GM21825 (cell line): ENCODE measurements around the gene RGS11.

Experiments
- ATAC-seq: cut with Tn5 transposase; IDR thresholded peaks from one replicate; pipeline ENCODE4 v1.9.1; 2021; ENCODE audit warnings: mild to moderate bottlenecking, moderate library complexity; ENCODE audit not compliant: unreplicated experiment

RGS11 gene

DNA sequence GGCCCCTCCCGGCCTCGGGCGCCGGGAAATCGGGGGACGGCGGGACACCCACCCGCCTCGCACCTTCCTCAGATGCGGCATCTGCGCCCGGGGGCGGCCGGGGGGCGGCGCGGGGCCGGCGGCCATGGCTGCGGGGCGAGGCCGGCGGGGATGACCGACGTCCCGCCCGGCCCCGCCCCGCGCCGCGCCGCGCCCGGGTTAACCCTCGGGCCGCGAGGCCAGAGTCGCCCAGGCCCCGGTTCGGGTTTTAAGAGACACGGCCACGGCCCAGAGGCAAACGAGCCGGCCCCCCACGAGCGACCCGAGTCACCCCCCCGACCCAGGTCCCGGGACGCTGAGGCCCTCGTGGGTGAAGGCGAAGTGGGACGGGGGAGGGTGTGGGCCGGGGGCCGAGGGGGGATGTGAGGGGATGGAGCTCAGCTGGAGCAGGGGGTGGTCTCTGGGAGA lies at the start of gene RGS11:
Gene RGS11 (minus strand): TSS at position 159 of the 447 bp plus-strand sequence. CDS start 33 bp downstream, at position 126.
- ATAC-seq = no peak

DNA sequence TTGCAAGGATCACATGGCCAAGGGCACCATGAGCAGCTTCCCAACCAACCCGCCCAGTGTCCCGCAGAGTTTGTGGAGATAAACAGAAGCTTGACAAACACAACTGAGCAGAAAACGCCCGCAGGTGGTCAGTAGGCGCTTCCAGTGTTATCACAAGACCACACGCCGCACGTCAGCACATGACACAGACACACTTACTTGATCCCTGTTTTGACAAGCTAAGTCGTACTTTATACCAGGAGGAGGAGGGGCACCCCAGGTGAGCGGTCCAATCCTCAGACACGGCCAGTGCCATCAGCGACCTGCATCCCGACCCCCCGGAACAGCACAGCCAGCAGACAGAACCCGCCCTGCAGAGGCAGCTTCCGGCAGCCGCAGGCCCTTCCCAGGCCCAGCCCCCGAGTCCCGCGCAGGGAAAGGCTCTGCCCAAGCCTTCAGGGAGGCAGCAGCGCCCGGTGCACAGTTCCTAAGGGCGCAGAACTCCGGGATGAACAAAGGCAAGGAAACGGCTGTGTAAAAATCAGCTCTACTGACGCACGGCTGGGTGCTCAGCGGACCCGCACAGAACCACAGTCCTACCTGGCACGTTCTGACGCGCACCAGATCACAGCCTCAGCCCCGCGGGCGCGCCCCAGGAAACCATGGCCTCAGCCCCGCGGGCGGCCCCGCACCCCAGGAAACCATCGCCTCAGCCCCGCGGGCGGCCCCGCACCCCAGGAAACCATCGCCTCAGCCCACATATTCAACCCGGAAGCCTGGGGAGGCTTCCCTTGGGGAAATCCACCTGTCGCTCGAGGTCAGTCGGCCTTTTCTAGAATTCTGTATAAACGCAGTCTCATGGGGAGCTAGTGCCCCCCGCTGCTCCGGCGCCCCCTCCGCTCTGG lies 48.9 kb upstream of the RGS11 start:
- ATAC-seq = peak; percentile 56

DNA sequence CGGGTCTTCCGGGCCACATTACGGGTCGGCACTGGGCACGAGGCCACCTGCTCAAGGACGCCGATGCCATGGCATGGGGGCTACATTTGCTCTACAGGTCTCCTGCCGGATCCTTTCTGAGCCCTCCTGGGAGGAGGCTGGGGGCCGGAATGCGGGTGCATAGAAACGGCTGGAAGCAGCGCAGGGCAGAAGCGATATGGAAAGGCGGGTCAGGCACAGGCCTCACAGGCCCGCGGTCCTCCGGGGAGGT lies 48.4 kb upstream of the RGS11 start:
- no peak for ATAC-seq

DNA sequence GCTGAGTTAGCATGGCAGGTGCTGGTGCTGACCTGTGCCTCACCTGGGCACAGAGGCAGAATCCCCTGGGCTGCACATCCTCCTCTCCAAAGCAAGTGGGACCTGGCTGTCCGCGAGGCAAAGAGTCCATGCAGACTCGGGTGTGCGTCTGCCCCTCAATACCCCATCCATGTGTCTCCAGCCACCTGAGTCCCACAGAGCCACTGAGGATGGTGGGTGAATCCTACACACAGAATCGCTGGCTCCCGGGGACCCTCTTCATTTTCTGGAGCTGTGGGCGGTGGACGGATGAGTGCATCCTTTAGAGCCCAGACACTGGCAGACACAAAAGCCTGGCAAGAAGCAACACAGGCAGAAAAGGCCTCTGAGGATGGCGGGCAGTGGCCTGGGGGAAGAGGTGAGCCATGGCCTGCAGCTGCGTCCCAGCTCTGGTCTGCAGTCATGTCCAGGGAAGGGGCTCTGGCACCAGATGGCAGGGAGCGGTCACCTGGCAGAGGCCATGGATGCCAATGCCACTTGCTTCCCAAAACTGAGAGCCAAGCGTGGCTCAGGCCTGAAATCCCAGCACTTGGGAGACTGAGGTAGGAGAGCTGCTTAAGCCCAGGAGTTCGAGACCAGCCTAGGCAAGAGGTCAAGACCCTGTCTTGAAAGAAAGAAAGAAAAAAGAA lies 46.9 kb upstream of the RGS11 start:
- ATAC-seq = no peak

DNA sequence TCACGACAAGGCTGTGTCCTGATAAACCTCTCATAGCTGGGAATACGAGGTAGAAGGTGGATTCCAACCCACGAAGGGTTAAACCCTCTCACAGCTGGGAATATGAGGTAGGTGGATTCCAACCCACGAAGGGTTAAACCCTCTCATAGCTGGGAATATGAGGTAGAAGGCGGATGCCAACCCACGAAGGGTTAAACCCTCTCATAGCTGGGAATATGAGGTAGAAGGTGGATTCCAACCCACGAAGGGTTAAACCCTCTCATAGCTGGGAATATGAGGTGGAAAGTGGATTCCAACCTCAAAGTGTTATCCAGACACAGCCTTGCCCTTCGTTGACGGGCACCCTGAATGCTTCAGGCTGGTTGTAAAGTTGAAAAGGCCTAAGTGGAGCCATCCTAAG lies 45.8 kb upstream of the RGS11 start:
- ATAC-seq = no peak

DNA sequence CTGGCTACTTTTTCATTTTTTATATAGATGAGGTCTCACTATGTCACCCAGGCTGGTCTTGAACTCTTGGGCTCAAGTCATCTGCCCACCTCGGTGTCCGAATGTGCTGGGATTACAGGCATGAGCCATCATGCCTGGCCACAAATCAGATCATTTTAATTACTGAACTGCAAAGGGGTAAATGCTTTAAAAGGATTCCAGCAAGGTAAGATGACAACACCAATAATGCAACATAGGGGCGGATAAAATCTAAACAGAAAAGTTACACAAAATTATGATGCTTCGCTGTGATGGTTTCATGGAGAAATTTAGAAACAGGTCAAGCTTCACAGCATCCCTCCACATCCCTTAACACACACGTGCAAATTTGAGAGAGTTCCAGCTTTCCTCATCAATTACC lies 44.5 kb upstream of the RGS11 start:
- no peak for ATAC-seq

DNA sequence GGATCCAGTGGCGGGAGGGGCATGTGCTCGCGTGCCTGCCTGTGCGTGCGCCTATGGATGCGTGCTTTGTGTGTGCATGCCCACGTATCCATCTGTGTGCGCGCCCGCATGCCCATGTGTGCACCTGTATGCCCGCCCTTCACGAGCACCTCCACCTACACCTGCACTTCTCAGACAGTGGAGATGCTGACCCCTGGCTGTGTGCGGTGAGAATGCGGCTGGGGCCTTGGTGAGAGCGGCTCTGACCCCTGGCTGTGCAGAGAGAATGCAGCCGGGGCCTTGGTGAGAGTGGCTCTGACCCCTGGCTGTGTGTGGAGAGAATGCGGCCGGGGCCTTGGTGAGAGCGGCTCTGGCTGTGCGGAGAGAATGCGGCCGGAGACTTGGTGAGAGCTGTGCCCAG lies 42.9 kb upstream of the RGS11 start:
- no peak for ATAC-seq

DNA sequence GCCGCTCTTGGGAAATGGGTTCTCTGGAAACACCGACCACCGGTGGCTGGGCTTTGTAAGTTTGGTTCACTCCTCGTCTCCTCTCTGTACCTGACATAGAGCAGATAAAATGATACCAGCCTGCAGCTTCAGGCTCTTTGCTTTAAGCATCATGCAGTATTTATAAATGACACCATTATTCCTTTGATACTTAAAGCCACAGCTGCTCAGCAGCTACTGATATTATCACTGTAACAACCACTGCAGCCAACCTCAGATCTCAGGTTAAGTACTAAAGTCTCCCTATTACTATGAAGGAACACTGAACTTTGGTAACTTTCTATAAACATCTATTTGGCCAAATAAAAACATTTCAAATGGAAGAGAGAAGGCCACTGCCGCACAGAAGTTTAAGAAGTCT lies 41.8 kb upstream of the RGS11 start:
- no peak for ATAC-seq

DNA sequence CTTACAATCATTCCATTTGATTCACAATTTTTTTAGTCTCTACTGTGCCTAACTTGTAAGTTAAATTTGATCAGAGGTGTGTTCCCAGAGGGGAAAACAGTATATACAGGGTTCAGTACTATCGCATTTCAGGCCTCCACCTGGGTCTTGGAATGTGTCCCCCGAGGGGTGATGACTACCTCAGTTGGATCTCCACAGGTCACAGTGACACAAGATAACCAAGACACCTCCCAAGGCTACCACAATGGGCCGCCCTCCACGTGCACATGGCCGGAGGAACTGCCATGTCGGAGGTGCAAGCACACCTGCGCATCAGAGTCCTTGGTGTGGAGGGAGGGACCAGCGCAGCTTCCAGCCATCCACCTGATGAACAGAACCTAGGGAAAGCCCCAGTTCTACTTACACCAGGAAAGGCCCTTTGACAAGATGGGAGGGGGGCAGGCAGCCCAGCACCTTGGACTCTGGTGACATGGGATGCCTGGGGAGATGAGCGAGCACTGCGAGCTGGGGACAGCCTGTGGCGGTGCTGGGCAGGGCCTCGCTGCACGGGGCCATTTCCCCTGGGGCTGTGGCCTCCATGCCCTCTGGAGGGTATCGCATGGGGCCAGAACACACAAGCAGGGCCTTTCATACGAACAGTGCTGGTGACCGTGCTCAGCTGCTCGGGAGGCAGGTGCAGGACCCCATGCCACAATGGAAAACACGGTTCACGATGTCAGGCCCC lies 41.2 kb upstream of the RGS11 start:
- no peak for ATAC-seq

DNA sequence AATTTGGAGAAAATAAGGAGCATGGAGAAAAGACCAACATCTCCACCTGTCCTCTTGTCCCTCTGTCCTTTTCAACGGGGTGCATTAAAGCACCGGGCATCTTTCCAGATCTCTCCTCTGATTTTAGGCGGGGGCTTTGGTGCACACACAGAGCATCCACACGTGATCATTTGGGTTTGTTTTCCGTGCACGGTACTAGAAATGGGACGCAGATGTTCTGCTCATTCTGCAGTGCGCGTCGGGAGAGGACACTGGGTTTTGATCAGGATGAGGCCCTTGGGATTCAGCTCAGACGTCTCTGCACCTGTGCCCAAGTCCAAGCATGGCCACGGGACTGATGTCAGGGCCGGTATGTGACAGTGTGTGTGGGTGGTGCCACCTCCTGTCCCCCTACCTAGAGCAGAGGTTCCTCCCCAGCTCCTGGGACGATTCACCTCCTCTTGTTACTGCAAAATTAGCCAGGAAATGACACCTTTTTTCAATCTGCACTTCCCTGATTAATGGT lies 39.1 kb upstream of the RGS11 start:
- ATAC-seq = no peak

DNA sequence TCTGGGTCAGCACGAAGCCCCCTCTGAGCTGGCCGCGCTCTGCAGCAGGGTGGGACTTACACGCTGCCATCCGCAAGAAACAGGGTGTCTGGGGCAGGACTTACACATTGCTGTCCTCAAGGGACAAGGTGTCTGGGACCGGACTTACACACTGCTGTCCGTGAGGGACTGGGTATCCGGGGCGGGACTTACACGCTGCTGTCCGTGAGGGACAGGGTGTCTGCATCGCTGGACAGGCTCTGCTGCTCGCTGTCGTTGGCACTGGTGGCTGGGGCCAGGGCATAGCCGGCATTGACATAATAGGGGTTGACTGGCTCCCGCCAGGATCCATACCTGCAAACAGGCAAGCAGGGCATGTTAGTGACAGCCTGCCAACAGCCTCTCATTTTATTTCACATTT lies 38.6 kb upstream of the RGS11 start:
- no peak for ATAC-seq

DNA sequence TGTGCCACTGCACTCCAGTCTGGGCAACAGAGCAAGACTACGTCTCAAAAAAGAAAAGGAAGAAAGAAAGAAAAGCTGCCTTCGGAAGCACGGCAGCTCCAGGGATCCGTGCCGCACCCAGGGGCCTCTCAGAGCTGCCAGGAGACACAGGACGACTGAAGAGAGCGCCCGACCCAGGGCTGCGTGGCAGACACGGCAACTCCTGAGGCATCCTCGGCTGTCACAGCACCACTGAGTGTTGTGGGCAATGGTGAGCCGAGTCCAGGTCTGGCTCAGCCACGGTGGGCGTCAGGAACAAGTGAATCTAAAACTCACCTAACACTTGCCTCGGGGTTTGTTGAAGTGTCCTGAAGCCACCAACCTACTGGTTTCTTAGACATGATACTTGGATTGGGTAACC lies 36.0 kb upstream of the RGS11 start:
- no peak for ATAC-seq

DNA sequence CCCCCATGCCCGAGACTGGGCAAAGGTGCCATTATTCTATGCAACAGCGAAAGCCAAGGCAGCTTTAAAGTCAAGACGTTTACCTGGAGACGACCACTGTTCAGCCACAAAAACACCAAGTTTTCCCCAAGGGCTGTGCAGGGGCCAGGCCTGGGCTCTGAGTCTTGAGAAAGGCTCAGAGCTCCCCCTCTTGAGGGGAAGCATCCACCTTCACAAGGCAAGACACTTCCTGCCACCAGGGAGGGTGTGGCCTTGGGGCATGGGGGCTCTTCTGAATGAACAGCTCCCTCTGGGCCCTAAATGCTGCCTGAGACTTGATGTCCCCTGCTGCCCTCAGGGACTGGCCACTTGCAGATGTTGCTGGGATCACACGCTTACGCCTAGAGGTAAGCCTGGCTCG lies 33.7 kb upstream of the RGS11 start:
- no peak for ATAC-seq

DNA sequence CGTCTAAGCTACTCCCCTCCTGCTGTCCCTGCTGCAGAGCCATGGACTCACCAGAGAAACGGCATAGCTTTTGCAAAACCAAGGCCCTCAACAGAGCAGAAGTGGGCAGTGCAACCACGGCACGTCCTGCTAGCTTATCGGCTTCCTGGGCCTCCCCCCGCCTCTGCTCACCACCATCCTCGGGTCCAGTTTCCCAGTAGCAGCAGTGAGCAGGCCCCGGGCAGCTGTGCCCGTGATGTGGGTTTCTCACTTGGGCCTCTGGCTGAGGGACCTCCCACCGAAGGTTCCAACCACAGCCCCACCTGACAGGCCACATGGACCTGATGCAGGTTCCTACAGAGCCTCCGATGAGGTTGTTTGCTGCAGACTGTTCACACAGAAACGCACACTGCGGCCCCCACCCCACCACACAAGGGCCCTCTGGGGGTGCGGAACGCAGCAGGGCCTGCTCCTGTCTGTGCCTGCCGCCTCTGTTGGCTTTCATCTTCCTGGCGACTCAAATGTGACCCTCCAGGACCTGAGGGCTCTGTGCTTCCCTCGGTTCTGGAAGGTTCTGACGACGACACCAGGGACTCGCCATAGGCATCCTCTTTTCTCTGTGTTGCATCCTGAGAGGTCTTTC lies 32.1 kb upstream of the RGS11 start:
- ATAC-seq = no peak

DNA sequence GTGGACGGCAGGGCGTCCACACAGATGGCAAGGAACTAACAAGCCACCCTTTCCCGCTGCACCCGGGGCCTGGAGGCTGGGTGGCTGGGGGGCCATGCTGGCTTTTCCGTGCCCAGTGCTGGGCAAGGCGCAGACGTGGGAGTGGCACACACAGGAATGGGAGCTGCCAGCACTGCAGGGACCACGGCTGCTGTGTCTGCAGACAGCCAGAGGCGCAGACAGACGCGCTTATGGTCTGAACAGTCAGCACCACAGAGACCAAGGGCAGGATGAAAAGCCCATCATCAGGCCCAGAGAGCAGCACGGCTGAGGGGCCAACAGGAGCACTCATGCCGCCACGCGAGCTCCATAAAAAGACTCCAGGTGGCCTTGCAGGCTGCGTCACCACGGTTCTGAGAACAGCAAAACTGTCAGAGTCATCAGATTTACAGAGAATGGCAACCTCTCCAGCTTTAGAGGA lies 31.2 kb upstream of the RGS11 start:
- ATAC-seq = no peak

DNA sequence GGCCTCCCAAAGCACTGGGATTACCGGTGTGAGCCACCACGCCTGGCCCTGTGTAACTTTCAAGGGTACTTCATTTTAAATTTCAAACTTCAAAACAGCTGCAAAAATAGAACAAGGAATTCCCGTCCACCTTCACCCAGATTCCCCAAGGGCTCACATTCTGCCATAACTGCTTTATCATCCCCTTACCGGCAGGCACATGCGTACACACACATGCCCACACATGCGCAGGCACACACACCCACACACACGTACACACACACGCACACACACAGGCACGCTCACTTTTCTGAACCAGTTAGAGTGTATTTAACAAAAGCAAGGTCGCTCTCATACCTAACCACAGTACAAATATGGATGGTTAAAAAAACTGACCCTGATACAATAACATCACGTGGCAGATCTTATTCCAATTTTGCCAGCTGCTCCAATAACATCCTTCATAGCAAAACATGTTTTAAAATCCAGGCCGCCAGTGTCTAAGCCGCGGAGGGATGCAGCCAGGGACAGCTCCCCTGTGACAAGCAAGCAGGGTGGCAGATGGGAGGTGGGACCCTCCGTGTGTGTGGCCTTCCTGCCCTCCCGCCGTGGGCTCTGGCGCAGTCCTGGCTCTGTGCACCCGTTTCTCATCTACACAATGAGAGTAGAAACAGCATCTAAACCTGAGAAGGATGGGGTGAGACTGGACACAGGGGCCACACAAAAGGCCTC lies 30.3 kb upstream of the RGS11 start:
- ATAC-seq = no peak

DNA sequence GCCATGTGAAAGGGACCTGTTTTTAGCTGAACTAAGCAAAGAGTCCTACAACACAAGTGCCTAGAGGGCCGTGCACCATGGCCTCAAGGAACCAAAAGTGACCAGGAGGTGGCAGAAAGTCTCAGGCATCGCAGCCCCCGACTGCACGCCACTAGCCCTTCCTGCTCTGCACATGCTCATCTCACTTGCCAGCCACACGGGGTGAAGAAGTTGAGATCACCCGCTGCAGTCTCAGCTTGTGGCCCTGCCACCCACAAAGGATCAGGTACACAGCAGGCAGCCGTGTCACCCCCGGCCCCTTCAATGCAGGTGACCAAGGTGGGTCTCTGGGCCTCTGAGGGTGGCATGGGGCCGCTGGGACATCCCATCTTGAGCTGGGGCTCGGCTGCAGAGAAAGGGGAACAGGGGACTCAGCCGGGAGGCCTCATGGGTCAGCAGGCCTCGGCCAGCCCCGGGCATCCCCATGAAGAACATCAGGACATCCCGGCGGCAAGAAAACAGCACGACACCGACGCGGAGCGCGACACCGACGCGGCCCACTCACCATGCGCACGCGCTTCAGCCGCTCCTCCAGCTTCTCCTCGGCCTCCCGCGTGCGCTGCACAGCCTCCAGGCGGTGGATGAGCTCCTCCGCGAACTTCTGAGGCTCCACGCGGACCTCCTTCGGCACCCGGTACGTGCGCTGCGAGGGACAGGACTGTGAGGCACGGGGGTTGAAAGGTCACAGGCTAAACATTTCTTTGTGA lies 28.2 kb upstream of the RGS11 start:
- no peak for ATAC-seq

DNA sequence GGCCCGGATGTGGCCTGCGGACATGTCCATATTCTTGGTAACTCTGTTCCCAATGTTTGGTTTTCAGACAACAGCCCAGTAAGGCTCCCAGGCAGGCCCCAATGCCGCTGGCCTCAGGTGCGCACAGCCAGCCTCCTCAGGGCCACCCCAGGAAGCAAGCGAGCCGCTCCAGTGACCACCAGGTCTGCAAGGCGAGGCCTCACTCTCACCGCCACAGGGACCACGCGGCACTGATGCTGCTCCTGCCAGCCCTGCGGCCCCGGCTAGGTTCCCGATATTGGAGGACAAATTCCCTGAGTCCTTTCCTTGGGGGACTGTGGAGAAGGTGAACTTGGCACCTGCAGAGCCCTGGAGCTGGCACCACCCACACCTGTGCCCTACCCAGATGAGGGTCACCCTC lies 26.2 kb upstream of the RGS11 start:
- ATAC-seq = no peak

DNA sequence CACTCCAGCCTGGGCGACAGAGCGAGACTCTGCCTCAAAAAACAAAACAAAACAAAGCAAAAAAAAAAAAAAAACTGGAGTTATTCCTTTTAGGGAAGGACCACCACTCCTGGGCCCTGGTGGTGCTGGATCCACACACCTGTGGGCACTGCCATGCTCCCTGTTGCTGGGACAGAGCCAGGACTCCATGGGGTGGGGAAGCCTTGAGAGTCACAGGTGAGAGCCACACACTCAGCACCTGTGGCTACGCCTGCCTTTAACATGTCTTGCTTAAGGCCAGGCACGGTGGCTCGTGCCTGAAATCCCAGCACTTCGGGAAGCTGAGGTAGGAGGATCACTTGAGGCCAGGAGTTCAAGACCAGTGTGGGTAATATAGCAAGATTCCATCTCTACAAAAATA lies 25.5 kb upstream of the RGS11 start:
- ATAC-seq = no peak

DNA sequence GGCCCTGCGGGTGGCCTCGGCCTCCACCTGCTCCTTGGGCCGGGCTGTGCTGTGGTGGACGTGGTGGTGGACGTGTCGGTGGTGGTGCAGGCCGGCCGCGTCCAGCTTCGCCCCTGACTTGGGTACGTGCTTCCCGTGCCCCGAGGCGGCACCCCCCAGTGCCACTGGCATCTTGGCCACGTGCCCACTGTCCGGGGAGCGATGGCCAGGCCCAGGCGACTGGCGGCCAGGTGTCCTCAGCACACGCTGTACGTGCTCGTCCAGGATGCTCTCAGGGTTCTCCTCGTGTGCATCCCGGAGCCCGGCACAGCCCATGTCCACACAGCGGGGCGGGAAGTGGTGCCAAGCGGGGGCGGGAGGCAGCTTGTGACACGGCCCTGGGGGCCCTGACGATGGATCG lies 22.1 kb upstream of the RGS11 start:
- no peak for ATAC-seq
